Testis (tissue), 2 donors: ENCODE data around the gene MPG.

Experiments
- POLR2A ChIP-seq: fragments of 450-650 bp; IDR thresholded peaks from one replicate; pipeline ENCODE4 v1.6.1; 2017; ENCODE audit warnings: antibody characterized with exemption, mild to moderate bottlenecking, moderate library complexity
- TF ChIP-seq, protein P1 (sequence below), 3 experiments: fragments of 450-650 bp in 2 of 3; fragments of 200-600 bp in 1 of 3; sonication (generic) in 1 of 3; IDR thresholded peaks; one replicate each; pipeline ENCODE4 v1.5.1; 2016 to 2019; ENCODE audit warnings: antibody characterized with exemption in 3 of 3, mild to moderate bottlenecking in 2 of 3, moderate library complexity in 1 of 3

GRCh38 chr16:42069-42457 lies 36.0 kb upstream of the MPG start:
- TF ChIP-seq, protein P1, sequence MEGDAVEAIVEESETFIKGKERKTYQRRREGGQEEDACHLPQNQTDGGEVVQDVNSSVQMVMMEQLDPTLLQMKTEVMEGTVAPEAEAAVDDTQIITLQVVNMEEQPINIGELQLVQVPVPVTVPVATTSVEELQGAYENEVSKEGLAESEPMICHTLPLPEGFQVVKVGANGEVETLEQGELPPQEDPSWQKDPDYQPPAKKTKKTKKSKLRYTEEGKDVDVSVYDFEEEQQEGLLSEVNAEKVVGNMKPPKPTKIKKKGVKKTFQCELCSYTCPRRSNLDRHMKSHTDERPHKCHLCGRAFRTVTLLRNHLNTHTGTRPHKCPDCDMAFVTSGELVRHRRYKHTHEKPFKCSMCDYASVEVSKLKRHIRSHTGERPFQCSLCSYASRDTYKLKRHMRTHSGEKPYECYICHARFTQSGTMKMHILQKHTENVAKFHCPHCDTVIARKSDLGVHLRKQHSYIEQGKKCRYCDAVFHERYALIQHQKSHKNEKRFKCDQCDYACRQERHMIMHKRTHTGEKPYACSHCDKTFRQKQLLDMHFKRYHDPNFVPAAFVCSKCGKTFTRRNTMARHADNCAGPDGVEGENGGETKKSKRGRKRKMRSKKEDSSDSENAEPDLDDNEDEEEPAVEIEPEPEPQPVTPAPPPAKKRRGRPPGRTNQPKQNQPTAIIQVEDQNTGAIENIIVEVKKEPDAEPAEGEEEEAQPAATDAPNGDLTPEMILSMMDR (IDR thresholded peaks at IDR 0.05): no peak
- no peak for TF ChIP-seq POLR2A
